ENCODE data around the gene RNPS1.

RNPS1 gene

GRCh38 chr16:2232094-2232990 lies 35.6 kb downstream of the RNPS1 start:
- Histone ChIP-seq H2AFZ (ENCODE audit: low read length) (no peak overlapping the region), H3K4me1 (ENCODE audit: low read length) (no peaks in the 10 kb centered on the region), H3K9me2 (replicated peaks; ENCODE audit: insufficient read depth, low read length) (no peaks in the 10 kb centered on the region), H3K9me3 (replicated peaks; ENCODE audit: insufficient read depth, low read length) (no peaks in the 10 kb centered on the region), H3K4me2 (ENCODE audit: low read depth, low read length) (no peak overlapping the region), H4K20me1 (ENCODE audit: insufficient read depth, low read length) (no peaks in the 10 kb centered on the region), H3K79me2 (ENCODE audit: low read length) (peaks cover 17% of the 10 kb centered on the region), H3K27ac (ENCODE audit: low read length) (no peak overlapping the region), H3K9ac (ENCODE audit: low read length) (no peak overlapping the region), H3F3A (ENCODE audit: insufficient read depth, low read length) (no peaks in the 10 kb centered on the region), H3K27me3 (replicated peaks; ENCODE audit: insufficient read depth, low read length) (no peaks in the 10 kb centered on the region; the same call in 1 of the 2 replicates), H3K36me3 (replicated peaks; ENCODE audit: insufficient read depth, low read length) (no peaks in the 10 kb centered on the region), H3K4me3 (ENCODE audit: low read length) (no peak overlapping the region)
- no peak for DNase-seq
- TF ChIP-seq EZH2 (optimal IDR thresholded peaks at IDR 0.05; ENCODE audit: low read depth, low read length) (no peak), CTCF (IDR thresholded peaks at IDR 0.05; ENCODE audit: low read length) (no peak), EZH2phosphoT487 (IDR thresholded peaks at IDR 0.05; ENCODE audit: low read length) (no peak)

- H3K79me2 ChIP-seq (ENCODE audit: low read length) = peaks cover 26% of the 10 kb centered on the region
- no peaks in the 10 kb centered on the region for H4K20me1 ChIP-seq (ENCODE audit: insufficient read depth, low read length)
- H3K27me3 ChIP-seq (replicated peaks; ENCODE audit: insufficient read depth, low read length) = no peaks in the 10 kb centered on the region
- no peak for TF ChIP-seq EZH2 (optimal IDR thresholded peaks at IDR 0.05; ENCODE audit: low read depth, low read length)
- no peak for TF ChIP-seq CTCF (IDR thresholded peaks at IDR 0.05; ENCODE audit: low read length)
- TF ChIP-seq EZH2phosphoT487 (IDR thresholded peaks at IDR 0.05; ENCODE audit: low read length) = no peak
- no peaks in the 10 kb centered on the region for H3K9me3 ChIP-seq (replicated peaks; ENCODE audit: insufficient read depth, low read length)
- H3F3A ChIP-seq (ENCODE audit: insufficient read depth, low read length) = no peaks in the 10 kb centered on the region
- H3K27ac ChIP-seq (ENCODE audit: low read length) = no peak overlapping the region
- no peak overlapping the region for H3K9ac ChIP-seq (ENCODE audit: low read length)
- no peaks in the 10 kb centered on the region for H3K9me2 ChIP-seq (replicated peaks; ENCODE audit: insufficient read depth, low read length)
- no peaks in the 10 kb centered on the region for H3K4me1 ChIP-seq (ENCODE audit: low read length)
- H3K4me2 ChIP-seq (ENCODE audit: low read depth, low read length) = no peak overlapping the region
- no peaks in the 10 kb centered on the region for H3K36me3 ChIP-seq (replicated peaks; ENCODE audit: insufficient read depth, low read length)
- no peak overlapping the region for H2AFZ ChIP-seq (ENCODE audit: low read length)
- H3K4me3 ChIP-seq (ENCODE audit: low read length) = no peak overlapping the region
- DNase-seq = no peak
These were observed 36.7 kb downstream of the RNPS1 start for GRCh38 chr16:2231016-2231931.

- no peak for DNase-seq
- H3K36me3 ChIP-seq (replicated peaks; ENCODE audit: insufficient read depth, low read length) = no peaks in the 10 kb centered on the region
These were observed 37.5 kb downstream of the RNPS1 start for GRCh38 chr16:2230376-2230775.

More at GRCh38 chr16:2230376-2230775, 37.5 kb downstream of the RNPS1 start:
- Histone ChIP-seq H3K9ac (ENCODE audit: low read length) (no peak overlapping the region), H4K20me1 (ENCODE audit: insufficient read depth, low read length) (no peaks in the 10 kb centered on the region), H3K79me2 (ENCODE audit: low read length) (peaks cover 35% of the 10 kb centered on the region), H3K4me1 (ENCODE audit: low read length) (no peaks in the 10 kb centered on the region), H3K27me3 (replicated peaks; ENCODE audit: insufficient read depth, low read length) (no peaks in the 10 kb centered on the region), H3K9me3 (replicated peaks; ENCODE audit: insufficient read depth, low read length) (no peaks in the 10 kb centered on the region), H3F3A (ENCODE audit: insufficient read depth, low read length) (no peaks in the 10 kb centered on the region), H3K4me2 (ENCODE audit: low read depth, low read length) (no peak overlapping the region), H3K9me2 (replicated peaks; ENCODE audit: insufficient read depth, low read length) (no peaks in the 10 kb centered on the region), H2AFZ (ENCODE audit: low read length) (no peak overlapping the region), H3K27ac (ENCODE audit: low read length) (no peak overlapping the region), H3K4me3 (ENCODE audit: low read length) (no peak overlapping the region)
- TF ChIP-seq EZH2 (optimal IDR thresholded peaks at IDR 0.05; ENCODE audit: low read depth, low read length) = no peak
- TF ChIP-seq CTCF (IDR thresholded peaks at IDR 0.05; ENCODE audit: low read length) = no peak
- no peak for TF ChIP-seq EZH2phosphoT487 (IDR thresholded peaks at IDR 0.05; ENCODE audit: low read length)

Data from MM.1S (cell line).